K562 (cell line): ENCODE data around the gene DNAAF1. TPM values are rescaled to one million over a fixed set of nuclear protein-coding genes. Genes with fewer than 3 reads are reported as not detected.

Experiments
- BRD4 ChIP-seq: fragments of 200-600 bp; sonication (generic); IDR thresholded peaks from 2 replicates; pipeline ENCODE4 v1.6.1; 2017; ENCODE audit warnings: inconsistent platforms
- CBX1 ChIP-seq: sonication (generic); IDR thresholded peaks from 2 replicates; pipeline ENCODE4 v1.6.1; 2016; ENCODE audit warnings: antibody characterized with exemption, low read depth, mild to moderate bottlenecking
- CBX5 ChIP-seq: IDR thresholded peaks from 2 replicates; pipeline ENCODE4 v1.6.1; 2014; ENCODE audit warnings: low read depth, borderline replicate concordance
- DACH1 ChIP-seq: fragments of 450-650 bp; IDR thresholded peaks from 2 replicates; pipeline ENCODE4 v1.6.1; 2018; ENCODE audit not compliant: partially characterized antibody
- HDAC6 ChIP-seq: IDR thresholded peaks from 2 replicates; pipeline ENCODE4 v1.6.1; 2012; ENCODE audit warnings: low read depth, mild to moderate bottlenecking, control low read depth, inconsistent platforms, low read length, moderate library complexity
- KDM2B ChIP-seq: fragments of 250-450 bp; sonication (Bioruptor Pico); IDR thresholded peaks from 2 replicates; pipeline ENCODE4 v1.8.0; 2021; ENCODE audit warnings: mild to moderate bottlenecking, moderate library complexity
- KLF16 ChIP-seq: IDR thresholded peaks from 2 replicates; pipeline ENCODE4 v1.6.1; 2016; ENCODE audit warnings: antibody characterized with exemption
- NEUROD1 ChIP-seq: fragments of 150-350 bp; IDR thresholded peaks from 2 replicates; pipeline ENCODE4 v1.6.1; 2014; ENCODE audit warnings: borderline replicate concordance, low read length, low read depth; ENCODE audit not compliant: partially characterized antibody
- NR2C1 ChIP-seq, 2 experiments: fragments of 450-650 bp; IDR thresholded peaks; 2 replicates each; pipeline ENCODE4 v1.6.1; 2017; ENCODE audit warnings: mild to moderate bottlenecking in 2 of 2, antibody characterized with exemption in 1 of 2, inconsistent platforms in 1 of 2, missing compliant biosample characterization in 1 of 2, missing genetic modification characterization in 1 of 2
- NR3C1 ChIP-seq: sonication (generic); formaldehyde crosslinking; IDR thresholded peaks from 2 replicates; pipeline ENCODE4 v1.8.1; 2022; ENCODE audit warnings: missing genetic modification reagents
- NRF1 ChIP-seq, 2 experiments: fragments of 450-650 bp; IDR thresholded peaks in 1 of 2; conservative IDR thresholded peaks in 1 of 2; 2 replicates each; pipeline ENCODE4 v1.6.1; 2014; ENCODE audit warnings: mild to moderate bottlenecking in 2 of 2
- PRMT5 ChIP-seq: sonication (generic); formaldehyde crosslinking; IDR thresholded peaks from 2 replicates; pipeline ENCODE4 v1.5.0; 2020; ENCODE audit warnings: missing genetic modification reagents
- XRCC3 ChIP-seq: fragments of 450-650 bp; IDR thresholded peaks from 2 replicates; pipeline ENCODE4 v1.6.1; 2017; ENCODE audit warnings: mild to moderate bottlenecking, moderate library complexity
- ZNF212 ChIP-seq: fragments of 450-650 bp; formaldehyde crosslinking; IDR thresholded peaks from 2 replicates; pipeline ENCODE4 v1.4.0; 2020; ENCODE audit warnings: mild to moderate bottlenecking
- ZNF436 ChIP-seq: fragments of 250-450, 450-650 bp; sonication (Bioruptor Pico); formaldehyde crosslinking; IDR thresholded peaks from 2 replicates; pipeline ENCODE4 v1.7.0; 2020; ENCODE audit warnings: mild to moderate bottlenecking
- polyA plus RNA-seq, 8 experiments: library from polyadenylated mRNA; depleted of rRNA in 4 of 8; stranded (reverse) in 5 of 8; unstranded in 3 of 8; fragments of >200 nt; fragmentation: Nextera tagmentation in 2 of 8; fragmentation: Illumina TruSeq in 1 of 8; extraction: Ambion mirVana in 2 of 8; extraction: Trizol in 1 of 8; gene quantifications; 2 replicates each; pipeline versions ENCODE4 v1.2.1 to v1.2.3, GENCODE V29; 2011 to 2014; ENCODE audit warnings: inconsistent platforms in 1 of 8, missing spikeins in 1 of 8
- total RNA-seq, 7 experiments: library from RNA; depleted of rRNA in 6 of 7; stranded (reverse); fragments of >200 nt in 6 of 7; fragmentation: Illumina TruSeq in 2 of 7; extraction: Trizol in 2 of 7; gene quantifications; 2 replicates each; pipeline versions ENCODE4 v1.2.1 to v1.2.3, GENCODE V29; 2011 to 2021; ENCODE audit warnings: low replicate concordance in 1 of 7
- TF ChIP-seq, protein P1 (sequence below), 2 experiments: fragments of 450-650 bp; IDR thresholded peaks; 2 replicates each; pipeline ENCODE4 v1.6.1; 2016; ENCODE audit warnings: mild to moderate bottlenecking in 2 of 2, borderline replicate concordance in 1 of 2, low read depth in 1 of 2, moderate library complexity in 1 of 2
- TF ChIP-seq, protein P2 (sequence below): fragments of 450-650 bp; IDR thresholded peaks from 2 replicates; pipeline ENCODE4 v1.6.1; 2016
- TF ChIP-seq, protein P3 (sequence below): fragments of 450-650 bp; IDR thresholded peaks from 2 replicates; pipeline ENCODE4 v1.6.1; 2016; ENCODE audit warnings: antibody characterized with exemption

DNAAF1 gene
- total and polyA plus RNA-seq, 9 of the 15 experiments (the other 6 are each of a cell fraction or from before 2014, with no cell fraction given) = 0.01 TPM; not detected in 8

DNA sequence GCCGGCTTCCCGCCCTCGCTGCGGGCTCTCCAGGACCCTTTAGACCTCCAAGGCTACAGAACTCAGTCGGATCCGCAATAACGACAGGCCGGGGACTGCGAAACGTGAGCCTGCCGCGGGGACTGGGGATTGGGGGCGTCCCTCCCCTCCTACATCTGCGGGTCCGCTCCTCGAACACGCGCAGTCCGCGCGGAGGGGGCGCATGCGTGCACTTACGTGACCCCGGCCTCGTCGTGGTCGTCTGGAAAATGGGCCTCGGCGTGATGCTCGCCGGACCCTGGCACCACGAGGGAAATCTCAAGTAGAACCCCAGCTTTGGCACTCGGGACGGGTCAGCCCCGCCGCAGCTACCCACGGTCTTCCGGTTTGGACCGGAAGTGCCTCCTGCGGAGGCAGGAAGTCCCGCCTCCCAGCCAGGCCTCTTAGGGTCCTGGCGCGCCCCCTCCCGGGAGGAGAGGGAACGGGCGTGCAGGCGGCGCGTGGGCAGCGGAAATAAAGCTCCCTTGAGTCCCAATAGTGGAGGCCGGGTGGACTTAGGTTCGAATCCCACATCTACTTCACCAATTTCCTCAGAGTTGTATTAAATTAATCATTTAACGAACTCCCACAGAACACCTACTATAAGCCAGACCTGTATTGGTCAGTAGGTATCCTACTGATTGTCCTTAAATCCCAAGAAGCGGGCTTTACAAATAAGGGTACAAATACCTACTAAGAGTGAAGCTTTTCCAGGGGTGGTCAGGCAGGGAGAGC lies 41.8 kb downstream of the DNAAF1 start, which contains the start of gene TAF1C (continued):
- TF ChIP-seq, protein P1, sequence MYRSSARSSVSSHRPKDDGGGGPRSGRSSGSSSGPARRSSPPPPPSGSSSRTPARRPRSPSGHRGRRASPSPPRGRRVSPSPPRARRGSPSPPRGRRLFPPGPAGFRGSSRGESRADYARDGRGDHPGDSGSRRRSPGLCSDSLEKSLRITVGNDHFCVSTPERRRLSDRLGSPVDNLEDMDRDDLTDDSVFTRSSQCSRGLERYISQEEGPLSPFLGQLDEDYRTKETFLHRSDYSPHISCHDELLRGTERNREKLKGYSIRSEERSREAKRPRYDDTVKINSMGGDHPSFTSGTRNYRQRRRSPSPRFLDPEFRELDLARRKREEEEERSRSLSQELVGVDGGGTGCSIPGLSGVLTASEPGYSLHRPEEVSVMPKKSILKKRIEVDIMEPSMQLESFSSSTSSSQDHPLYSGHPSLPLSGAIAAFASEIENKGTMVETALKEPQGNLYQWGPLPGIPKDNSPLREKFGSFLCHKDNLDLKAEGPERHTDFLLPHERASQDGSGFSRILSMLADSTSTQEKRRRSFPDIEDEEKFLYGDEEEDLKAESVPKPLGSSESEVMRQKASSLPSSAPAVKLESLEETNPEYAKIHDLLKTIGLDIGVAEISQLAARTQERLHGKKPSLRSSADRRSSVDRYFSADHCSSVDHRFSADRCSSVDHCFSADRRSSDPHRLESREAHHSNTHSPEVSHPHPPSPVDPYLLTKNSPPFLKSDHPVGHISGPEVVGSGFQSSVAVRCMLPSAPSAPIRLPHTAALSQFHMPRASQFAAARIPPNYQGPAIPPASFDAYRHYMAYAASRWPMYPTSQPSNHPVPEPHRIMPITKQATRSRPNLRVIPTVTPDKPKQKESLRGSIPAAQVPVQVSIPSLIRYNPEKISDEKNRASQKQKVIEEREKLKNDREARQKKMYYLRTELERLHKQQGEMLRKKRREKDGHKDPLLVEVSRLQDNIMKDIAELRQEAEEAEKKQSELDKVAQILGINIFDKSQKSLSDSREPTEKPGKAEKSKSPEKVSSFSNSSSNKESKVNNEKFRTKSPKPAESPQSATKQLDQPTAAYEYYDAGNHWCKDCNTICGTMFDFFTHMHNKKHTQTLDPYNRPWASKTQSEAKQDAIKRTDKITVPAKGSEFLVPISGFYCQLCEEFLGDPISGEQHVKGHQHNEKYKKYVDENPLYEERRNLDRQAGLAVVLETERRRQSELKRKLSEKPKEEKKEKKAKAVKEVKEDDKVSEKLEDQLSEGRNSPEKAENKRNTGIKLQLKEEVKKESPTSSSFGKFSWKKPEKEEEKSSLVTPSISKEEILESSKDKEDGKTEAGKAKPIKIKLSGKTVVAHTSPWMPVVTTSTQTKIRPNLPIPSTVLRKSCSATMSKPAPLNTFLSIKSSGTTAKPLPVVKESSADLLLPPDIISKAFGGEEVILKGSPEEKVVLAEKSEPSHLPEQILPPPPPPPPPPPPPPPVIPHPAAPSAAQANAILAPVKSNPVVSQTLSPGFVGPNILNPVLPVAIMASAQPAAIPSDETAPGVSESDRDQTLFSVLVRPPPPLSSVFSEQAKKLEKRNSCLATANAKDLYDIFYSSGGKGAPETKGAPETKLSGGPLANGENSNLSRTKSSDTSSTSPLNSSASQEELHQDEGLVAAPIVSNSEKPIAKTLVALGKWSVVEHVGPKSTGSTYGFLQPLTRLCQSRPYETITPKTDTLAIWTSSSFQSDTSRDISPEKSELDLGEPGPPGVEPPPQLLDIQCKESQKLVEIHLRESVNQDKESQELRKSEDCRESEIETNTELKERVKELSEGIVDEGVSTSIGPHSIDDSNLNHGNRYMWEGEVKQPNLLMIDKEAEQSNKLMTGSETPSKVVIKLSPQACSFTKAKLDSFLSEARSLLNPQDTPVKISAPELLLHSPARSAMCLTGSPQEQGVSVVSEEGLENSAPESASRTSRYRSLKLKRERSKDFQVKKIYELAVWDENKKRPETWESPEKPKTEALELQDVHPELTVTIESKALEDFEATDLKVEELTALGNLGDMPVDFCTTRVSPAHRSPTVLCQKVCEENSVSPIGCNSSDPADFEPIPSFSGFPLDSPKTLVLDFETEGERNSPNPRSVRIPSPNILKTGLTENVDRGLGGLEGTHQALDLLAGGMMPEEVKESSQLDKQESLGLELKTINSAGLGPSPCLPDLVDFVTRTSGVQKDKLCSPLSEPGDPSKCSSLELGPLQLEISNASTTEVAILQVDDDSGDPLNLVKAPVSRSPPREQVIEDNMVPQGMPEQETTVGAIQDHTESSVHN (IDR thresholded peaks at IDR 0.05; ENCODE audit: borderline replicate concordance in 1 of 2, low read depth in 1 of 2) = no peak
- TF ChIP-seq CBX1 = peak; percentile 88
- peak; percentile 6 for TF ChIP-seq DACH1
- TF ChIP-seq HDAC6 = no peak
- TF ChIP-seq CBX5 = 0 out of 2 replicates have a peak, but pooled peaks have one; percentile 14
- TF ChIP-seq KDM2B (CRISPR knock-in tag) = peak; percentile 82
- TF ChIP-seq BRD4 = no peak
- TF ChIP-seq, protein P2, sequence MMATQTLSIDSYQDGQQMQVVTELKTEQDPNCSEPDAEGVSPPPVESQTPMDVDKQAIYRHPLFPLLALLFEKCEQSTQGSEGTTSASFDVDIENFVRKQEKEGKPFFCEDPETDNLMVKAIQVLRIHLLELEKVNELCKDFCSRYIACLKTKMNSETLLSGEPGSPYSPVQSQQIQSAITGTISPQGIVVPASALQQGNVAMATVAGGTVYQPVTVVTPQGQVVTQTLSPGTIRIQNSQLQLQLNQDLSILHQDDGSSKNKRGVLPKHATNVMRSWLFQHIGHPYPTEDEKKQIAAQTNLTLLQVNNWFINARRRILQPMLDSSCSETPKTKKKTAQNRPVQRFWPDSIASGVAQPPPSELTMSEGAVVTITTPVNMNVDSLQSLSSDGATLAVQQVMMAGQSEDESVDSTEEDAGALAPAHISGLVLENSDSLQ = peak; percentile 82
- TF ChIP-seq PRMT5 = no peak
- TF ChIP-seq NRF1 (conservative IDR thresholded peaks at IDR 0.05 in 1 of 2, IDR thresholded peaks at IDR 0.05 in 1 of 2) = peak; percentile 73 to 80
- no peak for TF ChIP-seq NEUROD1
- TF ChIP-seq, protein P3, sequence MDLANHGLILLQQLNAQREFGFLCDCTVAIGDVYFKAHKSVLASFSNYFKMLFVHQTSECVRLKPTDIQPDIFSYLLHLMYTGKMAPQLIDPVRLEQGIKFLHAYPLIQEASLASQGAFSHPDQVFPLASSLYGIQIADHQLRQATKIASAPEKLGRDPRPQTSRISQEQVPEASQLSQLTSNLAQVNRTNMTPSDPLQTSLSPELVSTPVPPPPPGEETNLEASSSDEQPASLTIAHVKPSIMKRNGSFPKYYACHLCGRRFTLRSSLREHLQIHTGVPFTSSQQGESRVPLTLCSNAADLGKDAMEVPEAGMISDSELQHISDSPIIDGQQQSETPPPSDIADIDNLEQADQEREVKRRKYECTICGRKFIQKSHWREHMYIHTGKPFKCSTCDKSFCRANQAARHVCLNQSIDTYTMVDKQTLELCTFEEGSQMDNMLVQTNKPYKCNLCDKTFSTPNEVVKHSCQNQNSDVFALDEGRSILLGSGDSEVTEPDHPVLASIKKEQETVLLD = peak; percentile 13; the same call in 1 of the 2 replicates
- peak; percentile 73 for TF ChIP-seq NR2C1 (IDR thresholded peaks at IDR 0.05)
- TF ChIP-seq NR2C1 (tag; IDR thresholded peaks at IDR 0.05) = peak; percentile 70
- no peak for TF ChIP-seq ZNF212 (CRISPR knock-in tag)
- TF ChIP-seq NR3C1 (CRISPR knock-in tag) = no peak
- TF ChIP-seq XRCC3 = no peak
- peak; percentile 78 for TF ChIP-seq KLF16
- no peak for TF ChIP-seq ZNF436
